ENCODE measurements around the gene CYP4F22.

DNA sequence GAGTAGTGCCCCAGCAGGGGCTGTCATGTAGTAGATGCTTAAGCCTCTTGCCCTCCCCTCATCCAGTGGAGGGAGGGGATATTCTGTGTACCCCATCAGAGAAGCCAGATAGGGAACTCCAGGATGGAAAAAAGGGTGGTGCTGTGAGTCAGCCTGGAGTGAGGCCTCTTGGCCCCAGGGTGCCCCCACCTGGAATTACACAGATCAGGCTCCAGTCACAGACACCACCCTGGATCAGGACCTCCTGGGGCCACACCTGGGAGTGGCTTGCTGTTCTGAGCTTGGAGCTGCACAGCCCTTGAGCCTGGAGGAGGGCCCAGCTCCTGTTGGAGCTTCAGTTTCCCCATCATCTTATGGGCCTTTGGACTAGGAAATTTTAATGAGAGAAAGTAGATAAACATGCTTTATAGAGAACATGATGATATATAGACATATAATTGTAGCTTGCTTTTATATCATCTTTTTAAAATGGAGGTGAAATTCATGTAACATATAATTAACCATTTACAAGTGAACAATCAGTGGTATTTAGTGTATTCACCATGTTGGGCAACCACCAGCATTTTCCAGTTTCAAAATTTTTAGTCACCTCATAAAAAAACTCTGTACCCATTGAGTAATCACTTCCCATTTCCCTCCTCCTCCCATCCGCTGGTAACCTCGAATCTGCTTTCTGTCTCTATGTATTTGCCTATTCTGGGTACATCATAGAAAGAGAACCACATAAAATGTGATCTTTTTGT lies 24.6 kb downstream of the CYP4F22 start:
- TF ChIP-seq RBBP5 (conservative IDR thresholded peaks at IDR 0.05), result no peak
- TF ChIP-seq, protein P1, sequence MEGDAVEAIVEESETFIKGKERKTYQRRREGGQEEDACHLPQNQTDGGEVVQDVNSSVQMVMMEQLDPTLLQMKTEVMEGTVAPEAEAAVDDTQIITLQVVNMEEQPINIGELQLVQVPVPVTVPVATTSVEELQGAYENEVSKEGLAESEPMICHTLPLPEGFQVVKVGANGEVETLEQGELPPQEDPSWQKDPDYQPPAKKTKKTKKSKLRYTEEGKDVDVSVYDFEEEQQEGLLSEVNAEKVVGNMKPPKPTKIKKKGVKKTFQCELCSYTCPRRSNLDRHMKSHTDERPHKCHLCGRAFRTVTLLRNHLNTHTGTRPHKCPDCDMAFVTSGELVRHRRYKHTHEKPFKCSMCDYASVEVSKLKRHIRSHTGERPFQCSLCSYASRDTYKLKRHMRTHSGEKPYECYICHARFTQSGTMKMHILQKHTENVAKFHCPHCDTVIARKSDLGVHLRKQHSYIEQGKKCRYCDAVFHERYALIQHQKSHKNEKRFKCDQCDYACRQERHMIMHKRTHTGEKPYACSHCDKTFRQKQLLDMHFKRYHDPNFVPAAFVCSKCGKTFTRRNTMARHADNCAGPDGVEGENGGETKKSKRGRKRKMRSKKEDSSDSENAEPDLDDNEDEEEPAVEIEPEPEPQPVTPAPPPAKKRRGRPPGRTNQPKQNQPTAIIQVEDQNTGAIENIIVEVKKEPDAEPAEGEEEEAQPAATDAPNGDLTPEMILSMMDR (IDR thresholded peaks at IDR 0.05 in 2 of 3, conservative IDR thresholded peaks at IDR 0.05 in 1 of 3; ENCODE audit: control insufficient read depth in 2 of 3, extremely low read depth in 1 of 3, insufficient read depth in 1 of 3, low read depth in 3 of 3, low read length in 3 of 3), result no peak
- TF ChIP-seq EZH2 (IDR thresholded peaks at IDR 0.05; ENCODE audit: borderline replicate concordance, control insufficient read depth, low read depth, low read length), result no peak
- TF ChIP-seq, protein P2, sequence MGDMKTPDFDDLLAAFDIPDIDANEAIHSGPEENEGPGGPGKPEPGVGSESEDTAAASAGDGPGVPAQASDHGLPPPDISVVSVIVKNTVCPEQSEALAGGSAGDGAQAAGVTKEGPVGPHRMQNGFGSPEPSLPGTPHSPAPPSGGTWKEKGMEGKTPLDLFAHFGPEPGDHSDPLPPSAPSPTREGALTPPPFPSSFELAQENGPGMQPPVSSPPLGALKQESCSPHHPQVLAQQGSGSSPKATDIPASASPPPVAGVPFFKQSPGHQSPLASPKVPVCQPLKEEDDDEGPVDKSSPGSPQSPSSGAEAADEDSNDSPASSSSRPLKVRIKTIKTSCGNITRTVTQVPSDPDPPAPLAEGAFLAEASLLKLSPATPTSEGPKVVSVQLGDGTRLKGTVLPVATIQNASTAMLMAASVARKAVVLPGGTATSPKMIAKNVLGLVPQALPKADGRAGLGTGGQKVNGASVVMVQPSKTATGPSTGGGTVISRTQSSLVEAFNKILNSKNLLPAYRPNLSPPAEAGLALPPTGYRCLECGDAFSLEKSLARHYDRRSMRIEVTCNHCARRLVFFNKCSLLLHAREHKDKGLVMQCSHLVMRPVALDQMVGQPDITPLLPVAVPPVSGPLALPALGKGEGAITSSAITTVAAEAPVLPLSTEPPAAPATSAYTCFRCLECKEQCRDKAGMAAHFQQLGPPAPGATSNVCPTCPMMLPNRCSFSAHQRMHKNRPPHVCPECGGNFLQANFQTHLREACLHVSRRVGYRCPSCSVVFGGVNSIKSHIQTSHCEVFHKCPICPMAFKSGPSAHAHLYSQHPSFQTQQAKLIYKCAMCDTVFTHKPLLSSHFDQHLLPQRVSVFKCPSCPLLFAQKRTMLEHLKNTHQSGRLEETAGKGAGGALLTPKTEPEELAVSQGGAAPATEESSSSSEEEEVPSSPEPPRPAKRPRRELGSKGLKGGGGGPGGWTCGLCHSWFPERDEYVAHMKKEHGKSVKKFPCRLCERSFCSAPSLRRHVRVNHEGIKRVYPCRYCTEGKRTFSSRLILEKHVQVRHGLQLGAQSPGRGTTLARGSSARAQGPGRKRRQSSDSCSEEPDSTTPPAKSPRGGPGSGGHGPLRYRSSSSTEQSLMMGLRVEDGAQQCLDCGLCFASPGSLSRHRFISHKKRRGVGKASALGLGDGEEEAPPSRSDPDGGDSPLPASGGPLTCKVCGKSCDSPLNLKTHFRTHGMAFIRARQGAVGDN (IDR thresholded peaks at IDR 0.05), result no peak
- TF ChIP-seq POLR2A (IDR thresholded peaks at IDR 0.05; ENCODE audit: low read depth, low read length), result no peak
- TF ChIP-seq NFIC (IDR thresholded peaks at IDR 0.05; ENCODE audit: low read depth, low read length), result no peak
- TF ChIP-seq EGR1 (IDR thresholded peaks at IDR 0.05; ENCODE audit: borderline replicate concordance in 1 of 2, low read depth in 2 of 2, low read length in 2 of 2), result no peak
- TF ChIP-seq RAD21 (IDR thresholded peaks at IDR 0.05; ENCODE audit: insufficient read depth, low read depth, low read length), result no peak
- TF ChIP-seq, protein P3, sequence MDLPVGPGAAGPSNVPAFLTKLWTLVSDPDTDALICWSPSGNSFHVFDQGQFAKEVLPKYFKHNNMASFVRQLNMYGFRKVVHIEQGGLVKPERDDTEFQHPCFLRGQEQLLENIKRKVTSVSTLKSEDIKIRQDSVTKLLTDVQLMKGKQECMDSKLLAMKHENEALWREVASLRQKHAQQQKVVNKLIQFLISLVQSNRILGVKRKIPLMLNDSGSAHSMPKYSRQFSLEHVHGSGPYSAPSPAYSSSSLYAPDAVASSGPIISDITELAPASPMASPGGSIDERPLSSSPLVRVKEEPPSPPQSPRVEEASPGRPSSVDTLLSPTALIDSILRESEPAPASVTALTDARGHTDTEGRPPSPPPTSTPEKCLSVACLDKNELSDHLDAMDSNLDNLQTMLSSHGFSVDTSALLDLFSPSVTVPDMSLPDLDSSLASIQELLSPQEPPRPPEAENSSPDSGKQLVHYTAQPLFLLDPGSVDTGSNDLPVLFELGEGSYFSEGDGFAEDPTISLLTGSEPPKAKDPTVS (IDR thresholded peaks at IDR 0.05; ENCODE audit: low read depth, low read length), result no peak
- TF ChIP-seq NRF1 (conservative IDR thresholded peaks at IDR 0.05; ENCODE audit: low read depth, low read length), result no peak
- TF ChIP-seq CEBPB (IDR thresholded peaks at IDR 0.05; ENCODE audit: borderline replicate concordance in 1 of 2, low read depth in 2 of 2, low read length in 2 of 2), result no peak
- TF ChIP-seq RFX5 (IDR thresholded peaks at IDR 0.05; ENCODE audit: low read depth, low read length), result no peak

Data from GM12878 (cell line).